Measurements from ENCODE around the gene NXT2.

DNA sequence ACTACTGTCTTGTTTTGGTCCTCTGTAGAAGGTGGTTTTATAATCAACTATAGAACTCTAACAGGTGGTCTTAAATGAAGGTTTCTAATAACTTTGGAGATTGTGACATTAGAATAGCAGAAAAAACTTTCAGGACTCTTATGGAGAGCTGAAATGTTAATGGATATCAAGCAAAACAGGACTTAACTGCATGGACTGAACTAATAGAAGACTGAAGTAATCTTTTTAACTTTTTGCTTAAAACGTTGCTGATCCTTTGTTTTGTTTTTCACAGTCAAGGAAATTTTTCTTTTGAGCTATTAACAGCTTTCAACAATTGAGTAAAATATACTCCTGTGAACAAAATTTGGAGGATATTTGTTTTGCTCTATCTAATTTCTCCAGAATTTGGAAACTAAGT, 17.2 kb downstream of the NXT2 start:
- TF ChIP-seq EP300 (IDR thresholded peaks at IDR 0.05) (no peak), CTCF (IDR thresholded peaks at IDR 0.05) (no peak), POLR2A (IDR thresholded peaks at IDR 0.05) (no peak)

All from upper lobe of left lung (tissue), 4 donors.